Measurements from ENCODE around the gene KLF14. TPM values are rescaled to one million over a fixed set of nuclear protein-coding genes. Genes with fewer than 3 reads are reported as not detected.
A peak's percentile ranks its signal among the peaks of the same experiment; 100 is the strongest.

Gene KLF14
- total and polyA plus RNA-seq, 2 donors (not counting 1 experiment from before 2014, with no cell fraction given), result 0.25 to 0.27 TPM

- Histone ChIP-seq H3K4me3 (ENCODE audit: control extremely low read depth in 1 of 5, extremely low read depth in 1 of 5, insufficient read depth in 1 of 5, low read depth in 2 of 5, low read length in 4 of 5) (no peak overlapping the region), H3K36me3 (replicated peaks in 1 of 2; ENCODE audit: control extremely low read depth in 1 of 2, control insufficient read depth in 1 of 2, extremely low read depth in 1 of 2, insufficient read depth in 2 of 2, low read length in 1 of 2) (no peaks in the 10 kb centered on the region), H3K4me1 (ENCODE audit: control insufficient read depth in 2 of 2, insufficient read depth in 2 of 2, low read length in 2 of 2) (no peaks in the 10 kb centered on the region), H3K9ac (ENCODE audit: low read length) (no peak overlapping the region), H3K9me3 (ENCODE audit: control extremely low read depth in 1 of 3, control insufficient read depth in 2 of 3, insufficient read depth in 1 of 3, low read length in 2 of 3) (no peaks in the 10 kb centered on the region), H4K20me1 (ENCODE audit: control insufficient read depth, insufficient read depth, low read length, poor library complexity, severe bottlenecking) (no peaks in the 10 kb centered on the region), H3K27ac (ENCODE audit: low read length in 2 of 2) (no peak overlapping the region), H3K27me3 (replicated peaks in 1 of 4; ENCODE audit: control extremely low read depth in 1 of 4, control insufficient read depth in 3 of 4, insufficient read depth in 4 of 4, low read length in 3 of 4) (peaks cover 0 to 3% (median 0%) of the 10 kb centered on the region in 4 experiments), H2AFZ (ENCODE audit: insufficient read depth, low read depth, low read length, poor library complexity, severe bottlenecking) (no peak overlapping the region), H3K79me2 (ENCODE audit: control insufficient read depth, insufficient read depth, low read length) (no peaks in the 10 kb centered on the region), H3K4me2 (replicated peaks; ENCODE audit: low read depth, low read length, poor library complexity, severe bottlenecking) (no peak overlapping the region)
- intact Hi-C loops (cut with micrococcal nuclease), result loop anchor here (1.0 to 2.0 kb wide), 4 partner anchors 25 to 696 kb away; partner anchors contain the start of gene TMEM209
- no peak overlapping the region for H3K4me3 Mint-ChIP-seq
- H3K27me3 Mint-ChIP-seq, result no peaks in the 10 kb centered on the region
- WGBS (ENCODE audit: insufficient coverage), result no CpG with 5 or more reads among the region's 2 CpGs
- no peak overlapping the region for H3K27ac Mint-ChIP-seq
- DNase-seq, result peak; percentile 72
- no peaks in the 10 kb centered on the region for H3K4me1 Mint-ChIP-seq
- no peak for TF ChIP-seq EZH2 (IDR thresholded peaks at IDR 0.05; ENCODE audit: borderline replicate concordance, insufficient read depth, low read depth, low read length, poor library complexity, severe bottlenecking)
- peak; percentile 93 for TF ChIP-seq CTCF (IDR thresholded peaks at IDR 0.05)
- H3K9me3 Mint-ChIP-seq (ENCODE audit: insufficient read depth), result no peaks in the 10 kb centered on the region
- ChIA-PET CTCF (interaction anchor here (0.5 to 4.3 kb wide), 35 partner anchors 9 to 1326 kb away, joined by 3 to 93 read pairs (median 4); partner anchors contain the start of genes COPG2, KLF14, KLHDC10 and TMEM209), POLR2A (interaction anchor here (1.0 kb wide), 1 partner anchor 25 kb away, joined by 4 read pairs; the partner anchor contains the start of gene KLF14)
- ATAC-seq (ENCODE audit: low read depth), result peak; percentile 54
Measured at GRCh38 chr7:130758429-130759056, 24.5 kb upstream of the KLF14 start.

- no peak overlapping the region for H3K9ac ChIP-seq (ENCODE audit: low read length)
- no peak for TF ChIP-seq EZH2 (IDR thresholded peaks at IDR 0.05; ENCODE audit: borderline replicate concordance, insufficient read depth, low read depth, low read length, poor library complexity, severe bottlenecking)
- no peak for TF ChIP-seq CTCF (IDR thresholded peaks at IDR 0.05)
- no peak overlapping the region for H3K27ac ChIP-seq (ENCODE audit: low read length in 2 of 2)
- Mint-ChIP-seq H3K9me3 (ENCODE audit: insufficient read depth) (no peaks in the 10 kb centered on the region), H3K27me3 (peaks cover 3% of the 10 kb centered on the region), H3K27ac (no peak overlapping the region), H3K4me3 (no peak overlapping the region), H3K4me1 (peaks cover 7% of the 10 kb centered on the region)
- H3K4me1 ChIP-seq (ENCODE audit: control insufficient read depth in 2 of 2, insufficient read depth in 2 of 2, low read length in 2 of 2), result no peaks in the 10 kb centered on the region
- H4K20me1 ChIP-seq (ENCODE audit: control insufficient read depth, insufficient read depth, low read length, poor library complexity, severe bottlenecking), result no peaks in the 10 kb centered on the region
- POLR2A ChIA-PET, result no interaction called here
- ATAC-seq (ENCODE audit: low read depth), result no peak
- CTCF ChIA-PET, result interaction anchor here (0.8 to 4.3 kb wide), 3 partner anchors 11 to 685 kb away, joined by 3 to 93 read pairs (median 30); partner anchors contain the start of gene KLHDC10
- no peak overlapping the region for H2AFZ ChIP-seq (ENCODE audit: insufficient read depth, low read depth, low read length, poor library complexity, severe bottlenecking)
- intact Hi-C loops (cut with micrococcal nuclease), result no loop called here
- no peaks in the 10 kb centered on the region for H3K9me3 ChIP-seq (ENCODE audit: control extremely low read depth in 1 of 3, control insufficient read depth in 2 of 3, insufficient read depth in 1 of 3, low read length in 2 of 3)
- peaks cover 0 to 3% (median 0%) of the 10 kb centered on the region in 4 experiments for H3K27me3 ChIP-seq (replicated peaks in 1 of 4; ENCODE audit: control extremely low read depth in 1 of 4, control insufficient read depth in 3 of 4, insufficient read depth in 4 of 4, low read length in 3 of 4)
- no peak overlapping the region for H3K4me3 ChIP-seq (ENCODE audit: control extremely low read depth in 1 of 5, extremely low read depth in 1 of 5, insufficient read depth in 1 of 5, low read depth in 2 of 5, low read length in 4 of 5)
- DNase-seq, result no peak
- 67% methylated on average over 1 of the region's 2 CpGs for WGBS (ENCODE audit: insufficient coverage)
- no peaks in the 10 kb centered on the region for H3K36me3 ChIP-seq (replicated peaks in 1 of 2; ENCODE audit: control extremely low read depth in 1 of 2, control insufficient read depth in 1 of 2, extremely low read depth in 1 of 2, insufficient read depth in 2 of 2, low read length in 1 of 2)
- no peak overlapping the region for H3K4me2 ChIP-seq (replicated peaks; ENCODE audit: low read depth, low read length, poor library complexity, severe bottlenecking)
- no peaks in the 10 kb centered on the region for H3K79me2 ChIP-seq (ENCODE audit: control insufficient read depth, insufficient read depth, low read length)
Measured at GRCh38 chr7:130756316-130756715, 22.3 kb upstream of the KLF14 start.
